Head of caudate nucleus (tissue), 42 donors: ENCODE results near the gene WDFY1.
A peak's percentile ranks its signal among the peaks of the same experiment; 100 is the strongest.
"Not testable (repeated sequence)": the region's sequence is repeated elsewhere in the genome, so short reads cannot be mapped to it uniquely, and the experiment has no call there.

Source experiments
- DNase-seq, 42 donors: peaks; one replicate each; pipeline versions ENCODE4 v3.0.0 to v3.0.0-alpha.2; 2020 to 2021; ENCODE audit warnings: mixed read lengths in 7 of 42
- intact Hi-C: fragments of 100-400 bp; cut with DNase I; formaldehyde crosslinking; loops from one replicate; pipeline ENCODE4 v1.15.0; 2022

WDFY1 gene

GRCh38 chr2:223969315-223969714 is 24.2 kb upstream of the WDFY1 start:
- no peak for DNase-seq
- intact Hi-C loops = no loop called here

- intact Hi-C loops = no loop called here
- DNase-seq = no peak
Observed at GRCh38 chr2:223967981-223968380, 22.8 kb upstream of the WDFY1 start.

- DNase-seq = peak in 27 of 42 donors; percentile 11 to 64 (median 32)
- intact Hi-C loops = no loop called here
Observed at GRCh38 chr2:223959688-223960087, 14.6 kb upstream of the WDFY1 start.

- peak; percentile 95 to 100 (median 99) for DNase-seq
Observed at GRCh38 chr2:223957092-223957851, 12.1 kb upstream of the WDFY1 start, which contains the start of gene MRPL44. Gene MRPL44, plus strand, starts transcription at chr2:223957463. Its CDS starts 10 bp downstream, at chr2:223957473.

GRCh38 chr2:223956300-223956699 is 11.2 kb upstream of the WDFY1 start:
- DNase-seq = no peak

More at GRCh38 chr2:223957092-223957851, 12.1 kb upstream of the WDFY1 start, which contains the start of gene MRPL44:
- intact Hi-C loops = no loop called here

GRCh38 chr2:223954401-223954800 is 9.3 kb upstream of the WDFY1 start:
- no peak for DNase-seq
- intact Hi-C loops = no loop called here

More at GRCh38 chr2:223956300-223956699, 11.2 kb upstream of the WDFY1 start:
- intact Hi-C loops = no loop called here

GRCh38 chr2:223952280-223952968 is 7.3 kb upstream of the WDFY1 start:
- intact Hi-C loops = no loop called here
- no peak for DNase-seq

GRCh38 chr2:223950448-223951347 is 5.6 kb upstream of the WDFY1 start:
- intact Hi-C loops = no loop called here
- DNase-seq = no peak

GRCh38 chr2:223949241-223949840 is 4.2 kb upstream of the WDFY1 start:
- intact Hi-C loops = no loop called here
- DNase-seq = no peak

GRCh38 chr2:223947711-223948205 is 2.6 kb upstream of the WDFY1 start:
- no peak for DNase-seq
- intact Hi-C loops = no loop called here

GRCh38 chr2:223945755-223946154 is 620 bp upstream of the WDFY1 start:
- no peak for DNase-seq
- intact Hi-C loops = no loop called here

- intact Hi-C loops = no loop called here
- peak in 40 of 42 donors; percentile 16 to 69 (median 43) for DNase-seq
Observed at GRCh38 chr2:223944166-223944702, 901 bp downstream of the WDFY1 start.

GRCh38 chr2:223943561-223944008 is 1.6 kb downstream of the WDFY1 start:
- peak in 2 of 42 donors; percentile 19 to 45 for DNase-seq
- intact Hi-C loops = no loop called here

- no peak for DNase-seq
Observed at GRCh38 chr2:223943135-223943534, 2.0 kb downstream of the WDFY1 start.

GRCh38 chr2:223941579-223942277 is 3.4 kb downstream of the WDFY1 start:
- DNase-seq = no peak
- intact Hi-C loops = no loop called here

More at GRCh38 chr2:223943135-223943534, 2.0 kb downstream of the WDFY1 start:
- intact Hi-C loops = no loop called here

- intact Hi-C loops, DNase-seq: not testable (repeated sequence)
Observed at GRCh38 chr2:223939438-223939837, 5.7 kb downstream of the WDFY1 start.

GRCh38 chr2:223937535-223937934 is 7.6 kb downstream of the WDFY1 start:
- no peak for DNase-seq
- intact Hi-C loops = no loop called here

- intact Hi-C loops = no loop called here
Observed at GRCh38 chr2:223936862-223937326, 8.2 kb downstream of the WDFY1 start.

More at GRCh38 chr2:223936862-223937326, 8.2 kb downstream of the WDFY1 start:
- DNase-seq = no peak
